SK-N-SH (cell line): Measurements from ENCODE around the gene RASAL2. TPM values are rescaled to one million over a fixed set of nuclear protein-coding genes. Genes with fewer than 3 reads are reported as not detected.

Experiments
- CTCF ChIA-PET: fragments of 300-600, 350-600 bp; formaldehyde crosslinking; extraction: SDS; loops from one replicate; lab custom pipeline; 2021; lab: Yijun Ruan, JAX
- POLR2A ChIA-PET: fragments of 350-600 bp; sonication (Branson Sonifier 250); formaldehyde crosslinking; extraction: SDS; loops from one replicate; lab custom pipeline; 2020; ENCODE audit warnings: antibody characterized with exemption, inconsistent platforms; lab: Yijun Ruan, JAX
- DNase-seq: peaks from one replicate; pipeline ENCODE4 v3.0.0; 2012
- H2AFZ ChIP-seq: fragments of 200-600 bp; sonication (generic); 2 replicates; pipeline ENCODE4 v1.8.1; 2016; ENCODE audit warnings: antibody characterized with exemption, mild to moderate bottlenecking, low read depth
- H3F3A ChIP-seq: fragments of 200-600 bp; sonication (generic); replicated peaks from 2 replicates; pipeline ENCODE3; 2016; ENCODE audit warnings: antibody characterized with exemption, mild to moderate bottlenecking; ENCODE audit not compliant: insufficient read depth
- H3K27ac ChIP-seq, 2 experiments: fragments of 200-500 bp in 1 of 2; fragments of 200-600 bp in 1 of 2; sonication (Bioruptor generic) in 1 of 2; sonication (generic), shearing (Covaris generic) in 1 of 2; 2 replicates each; pipeline versions ENCODE4 v1.5.1 to v1.6.1; 2014 to 2016; ENCODE audit warnings: low read depth in 2 of 2, inconsistent platforms in 1 of 2, low read length in 1 of 2, mild to moderate bottlenecking in 1 of 2, mixed read lengths in 1 of 2
- H3K27me3 ChIP-seq: fragments of 200-600 bp; sonication (generic), shearing (Covaris generic); 2 replicates; pipeline ENCODE4 v1.6.1; 2016; ENCODE audit warnings: mixed run types; ENCODE audit not compliant: insufficient read depth
- H3K36me3 ChIP-seq, 2 experiments: fragments of 200-500 bp in 1 of 2; fragments of 200-600 bp in 1 of 2; sonication (Bioruptor generic) in 1 of 2; sonication (generic) in 1 of 2; replicated peaks in 1 of 2; 2 replicates each; pipeline versions ENCODE3 to v1.5.1; 2014 to 2016; ENCODE audit warnings: low read length in 1 of 2, mild to moderate bottlenecking in 1 of 2; ENCODE audit not compliant: insufficient read depth in 2 of 2, control insufficient read depth in 1 of 2
- H3K4me1 ChIP-seq, 2 experiments: fragments of 200-500 bp in 1 of 2; fragments of 200-600 bp in 1 of 2; sonication (Bioruptor generic) in 1 of 2; sonication (generic), shearing (Covaris generic) in 1 of 2; 2 replicates each; pipeline versions ENCODE4 v1.5.1 to v1.6.1; 2014 to 2016; ENCODE audit warnings: low read depth in 1 of 2, low read length in 1 of 2, mixed run types in 1 of 2; ENCODE audit not compliant: insufficient read depth in 2 of 2, control insufficient read depth in 1 of 2
- H3K4me2 ChIP-seq: fragments of 200-600 bp; sonication (generic), shearing (Covaris generic); 2 replicates; pipeline ENCODE4 v1.6.1; 2017; ENCODE audit warnings: mixed run types
- H3K4me3 ChIP-seq, 2 experiments: fragments of 200-500 bp in 1 of 2; fragments of 200-600 bp in 1 of 2; sonication (Bioruptor generic) in 1 of 2; sonication (generic), shearing (Covaris generic) in 1 of 2; 2 replicates each; pipeline versions ENCODE4 v1.5.1 to v1.8.1; 2014 to 2016; ENCODE audit warnings: low read depth in 2 of 2, inconsistent platforms in 1 of 2, low read length in 1 of 2, mild to moderate bottlenecking in 1 of 2, mixed read lengths in 1 of 2, moderate library complexity in 1 of 2
- H3K79me2 ChIP-seq: fragments of 200-600 bp; sonication (generic); 2 replicates; pipeline ENCODE4 v1.8.1; 2017; ENCODE audit warnings: mild to moderate bottlenecking; ENCODE audit not compliant: insufficient read depth
- H3K9ac ChIP-seq: fragments of 200-600 bp; sonication (generic); 2 replicates; pipeline ENCODE4 v1.6.1; 2017; ENCODE audit warnings: mixed run types
- H3K9me2 ChIP-seq: fragments of 200-600 bp; sonication (generic); 2 replicates; pipeline ENCODE4 v1.6.1; 2017; ENCODE audit warnings: mixed run types
- H3K9me3 ChIP-seq: fragments of 200-600 bp; sonication (generic); 2 replicates; pipeline ENCODE4 v1.6.1; 2017; ENCODE audit warnings: mixed run types, mild to moderate bottlenecking, moderate library complexity
- H4K20me1 ChIP-seq: fragments of 200-600 bp; sonication (generic); 2 replicates; pipeline ENCODE4 v1.6.1; 2017; ENCODE audit warnings: mild to moderate bottlenecking, mixed run types; ENCODE audit not compliant: insufficient read depth
- CHD2 ChIP-seq: fragments of 150-350 bp; IDR thresholded peaks from 2 replicates; pipeline ENCODE4 v1.6.1; 2018; ENCODE audit warnings: low read length; ENCODE audit not compliant: partially characterized antibody
- CTCF ChIP-seq: fragments of 200-600 bp; sonication (generic); IDR thresholded peaks from 2 replicates; pipeline ENCODE4 v1.6.1; 2017; ENCODE audit warnings: antibody characterized with exemption, mild to moderate bottlenecking, moderate library complexity
- ELF1 ChIP-seq: IDR thresholded peaks from 2 replicates; pipeline ENCODE4 v1.4.0; 2012
- EZH2phosphoT487 ChIP-seq: fragments of 200-600 bp; sonication (generic); IDR thresholded peaks from 2 replicates; pipeline ENCODE4 v1.6.1; 2017; ENCODE audit warnings: low read depth, mixed run types, mild to moderate bottlenecking, antibody characterized with exemption, moderate library complexity, borderline replicate concordance
- FOSL2 ChIP-seq: IDR thresholded peaks from 2 replicates; pipeline ENCODE4 v1.4.0; 2012; ENCODE audit warnings: low read depth, mild to moderate bottlenecking, moderate library complexity, borderline replicate concordance
- FOXJ3 ChIP-seq: sonication (generic); formaldehyde crosslinking; IDR thresholded peaks from 2 replicates; pipeline ENCODE4 v1.5.1; 2020; ENCODE audit warnings: mild to moderate bottlenecking, missing genetic modification reagents
- GABPA ChIP-seq: IDR thresholded peaks from 2 replicates; pipeline ENCODE4 v1.4.0; 2012; ENCODE audit warnings: low read depth, mild to moderate bottlenecking
- GATA2 ChIP-seq: sonication (generic); formaldehyde crosslinking; IDR thresholded peaks from 2 replicates; pipeline ENCODE4 v1.5.0; 2020; ENCODE audit warnings: mild to moderate bottlenecking, missing genetic modification reagents
- MEF2A ChIP-seq: IDR thresholded peaks from 2 replicates; pipeline ENCODE4 v1.4.0; 2012; ENCODE audit warnings: low read depth, borderline replicate concordance
- RAD21 ChIP-seq: IDR thresholded peaks from 2 replicates; pipeline ENCODE4 v1.6.1; 2012; ENCODE audit warnings: mild to moderate bottlenecking, low read length
- RCOR1 ChIP-seq: fragments of 150-350 bp; IDR thresholded peaks from 2 replicates; pipeline ENCODE4 v1.6.1; 2017; ENCODE audit warnings: antibody characterized with exemption, low read length
- RFX5 ChIP-seq: IDR thresholded peaks from 2 replicates; pipeline ENCODE4 v1.6.1; 2012; ENCODE audit warnings: mild to moderate bottlenecking, improper control_type of control experiment, low read length
- RXRA ChIP-seq: IDR thresholded peaks from 2 replicates; pipeline ENCODE4 v1.4.0; 2012; ENCODE audit warnings: low read depth, mild to moderate bottlenecking, borderline replicate concordance
- SIN3A ChIP-seq: IDR thresholded peaks from 2 replicates; pipeline ENCODE4 v1.6.1; 2012; ENCODE audit warnings: low read depth, mild to moderate bottlenecking, low read length, moderate library complexity, borderline replicate concordance
- SMC3 ChIP-seq: IDR thresholded peaks from 2 replicates; pipeline ENCODE4 v1.6.1; 2012; ENCODE audit warnings: low read depth, low read length, improper control_type of control experiment
- TAF1 ChIP-seq: IDR thresholded peaks from 2 replicates; pipeline ENCODE4 v1.6.1; 2012; ENCODE audit warnings: low read depth, mild to moderate bottlenecking, low read length, moderate library complexity, borderline replicate concordance
- TCF12 ChIP-seq: IDR thresholded peaks from 2 replicates; pipeline ENCODE4 v1.4.0; 2012
- USF2 ChIP-seq: fragments of 150-350 bp; IDR thresholded peaks from 2 replicates; pipeline ENCODE4 v1.6.1; 2017; ENCODE audit warnings: antibody characterized with exemption, low read length, low read depth, borderline replicate concordance
- ZBTB33 ChIP-seq: IDR thresholded peaks from 2 replicates; pipeline ENCODE4 v1.4.0; 2012; ENCODE audit warnings: low read depth, borderline replicate concordance
- WGBS: methylation state at CpG from one replicate; pipeline ENCODE4 v1.1.6; 2017; ENCODE audit warnings: low lambda C conversion rate; 5-methylcytosine and 5-hydroxymethylcytosine counted together
- polyA plus RNA-seq, 3 experiments: library from polyadenylated mRNA; depleted of rRNA; stranded (reverse); fragments of >200 nt; gene quantifications; 2 replicates each; pipeline ENCODE4 v1.2.3, GENCODE V29; 2012
- TF ChIP-seq, protein P1 (sequence below): IDR thresholded peaks from 2 replicates; pipeline ENCODE4 v1.4.0; 2012; ENCODE audit warnings: low read depth, borderline replicate concordance
- TF ChIP-seq, protein P2 (sequence below): IDR thresholded peaks from 2 replicates; pipeline ENCODE4 v1.4.0; 2012; ENCODE audit warnings: low read depth

The RASAL2 gene
- polyA plus RNA-seq, 1 of the 3 experiments (the other 2 are of a cell fraction) = 6.9 TPM

- no peaks in the 10 kb centered on the region for H4K20me1 ChIP-seq
- H3K4me1 ChIP-seq = no peaks in the 10 kb centered on the region
- no peak overlapping the region for H3K27ac ChIP-seq
- H2AFZ ChIP-seq = no peak overlapping the region
- TF ChIP-seq FOXJ3 (CRISPR knock-in tag) (no peak), EZH2phosphoT487 (no peak), GATA2 (CRISPR knock-in tag) (no peak), USF2 (no peak), RCOR1 (no peak), TCF12 (no peak), RXRA (no peak), ELF1 (no peak), RAD21 (no peak), SMC3 (no peak), CHD2 (no peak), ZBTB33 (no peak), FOSL2 (no peak), GABPA (no peak)
- TF ChIP-seq, protein P1, sequence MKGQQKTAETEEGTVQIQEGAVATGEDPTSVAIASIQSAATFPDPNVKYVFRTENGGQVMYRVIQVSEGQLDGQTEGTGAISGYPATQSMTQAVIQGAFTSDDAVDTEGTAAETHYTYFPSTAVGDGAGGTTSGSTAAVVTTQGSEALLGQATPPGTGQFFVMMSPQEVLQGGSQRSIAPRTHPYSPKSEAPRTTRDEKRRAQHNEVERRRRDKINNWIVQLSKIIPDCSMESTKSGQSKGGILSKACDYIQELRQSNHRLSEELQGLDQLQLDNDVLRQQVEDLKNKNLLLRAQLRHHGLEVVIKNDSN = no peak
- TF ChIP-seq, protein P2, sequence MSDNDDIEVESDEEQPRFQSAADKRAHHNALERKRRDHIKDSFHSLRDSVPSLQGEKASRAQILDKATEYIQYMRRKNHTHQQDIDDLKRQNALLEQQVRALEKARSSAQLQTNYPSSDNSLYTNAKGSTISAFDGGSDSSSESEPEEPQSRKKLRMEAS = no peak
- H3K27me3 ChIP-seq = no peaks in the 10 kb centered on the region
- POLR2A ChIA-PET = no interaction called here
- H3K9me2 ChIP-seq = no peaks in the 10 kb centered on the region
- no peak overlapping the region for H3K9ac ChIP-seq
- DNase-seq = no peak
- no peaks in the 10 kb centered on the region for H3K36me3 ChIP-seq
- peaks cover 4% of the 10 kb centered on the region for H3F3A ChIP-seq
- CTCF ChIA-PET = no interaction called here
- H3K4me2 ChIP-seq = no peak overlapping the region
- WGBS = 94% methylated on average over 3 of the region's 3 CpGs
- no peaks in the 10 kb centered on the region for H3K9me3 ChIP-seq
- H3K79me2 ChIP-seq = peaks cover 63% of the 10 kb centered on the region
- H3K4me3 ChIP-seq = no peak overlapping the region
Observed at GRCh38 chr1:178232949-178233348, 139.0 kb downstream of the RASAL2 start.

- no peak overlapping the region for H3K4me3 ChIP-seq
- ChIA-PET CTCF (interaction anchor here (0.6 kb wide), 1 partner anchor 10 kb away, joined by 3 read pairs; no protein-coding TSS in a partner anchor), POLR2A (no interaction called here)
- no peaks in the 10 kb centered on the region for H3K9me2 ChIP-seq
- H3K36me3 ChIP-seq = no peaks in the 10 kb centered on the region
- no peak overlapping the region for H3K4me2 ChIP-seq
- H3K4me1 ChIP-seq = peaks cover 0 to 6% of the 10 kb centered on the region in 2 experiments; a peak in 2 of 4 replicates
- no peak overlapping the region for H2AFZ ChIP-seq
- 93% methylated on average over 2 of the region's 2 CpGs for WGBS
- no peaks in the 10 kb centered on the region for H4K20me1 ChIP-seq
- H3K9me3 ChIP-seq = no peaks in the 10 kb centered on the region
- peak overlapping the region in 1 of 2 experiments; percentile 98; a peak in 2 of 4 replicates for H3K27ac ChIP-seq
- no peak overlapping the region for H3K9ac ChIP-seq
- DNase-seq = no peak
- H3K27me3 ChIP-seq = no peaks in the 10 kb centered on the region
- peaks cover 51% of the 10 kb centered on the region for H3K79me2 ChIP-seq
- H3F3A ChIP-seq = peaks cover 36% of the 10 kb centered on the region
- TF ChIP-seq CTCF = no peak
- TF ChIP-seq SIN3A = no peak
- no peak for TF ChIP-seq RFX5
- TF ChIP-seq, protein P2 = no peak
- TF ChIP-seq TAF1 = no peak
- TF ChIP-seq ZBTB33 = no peak
- TF ChIP-seq CHD2 = no peak
- no peak for TF ChIP-seq FOXJ3 (CRISPR knock-in tag)
- TF ChIP-seq MEF2A = no peak
Observed at GRCh38 chr1:178237121-178237520, 143.2 kb downstream of the RASAL2 start.
